A204.1 (cell line): ENCODE measurements around the gene TNFRSF18.

Source experiments
- FAIRE-seq: peaks from 2 replicates; lab custom pipeline; 2012; peaks lifted over from hg19 to GRCh38; lab: Jason Lieb, UNC

The TNFRSF18 gene

DNA sequence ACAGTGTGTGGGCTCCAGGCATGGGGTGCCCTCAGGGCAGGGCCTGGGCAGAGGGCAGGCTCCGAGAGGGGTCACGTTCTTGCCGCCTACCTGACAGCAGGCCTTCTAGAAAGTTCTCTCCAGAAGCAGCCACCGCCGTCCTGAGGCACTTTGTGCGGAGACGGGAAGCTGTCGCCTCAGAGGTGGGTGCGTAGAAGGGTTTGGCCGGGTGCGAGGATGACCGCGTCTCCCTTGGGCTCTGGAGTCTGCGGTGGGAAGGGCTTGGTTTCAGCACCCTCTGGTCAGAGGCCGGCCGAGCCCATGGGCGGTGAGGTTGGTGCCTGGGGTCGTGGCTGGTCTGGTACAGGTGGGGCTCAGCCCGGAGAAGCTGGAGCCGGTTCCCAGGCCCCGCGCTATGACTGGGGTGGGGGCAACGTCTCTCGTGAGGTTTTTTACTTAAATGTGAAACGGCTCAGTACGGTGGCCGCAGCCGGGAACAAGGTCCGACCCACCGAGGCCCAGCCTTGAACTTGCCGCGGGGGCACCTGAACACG lies 42.8 kb downstream of the TNFRSF18 start:
- no peak for FAIRE-seq

DNA sequence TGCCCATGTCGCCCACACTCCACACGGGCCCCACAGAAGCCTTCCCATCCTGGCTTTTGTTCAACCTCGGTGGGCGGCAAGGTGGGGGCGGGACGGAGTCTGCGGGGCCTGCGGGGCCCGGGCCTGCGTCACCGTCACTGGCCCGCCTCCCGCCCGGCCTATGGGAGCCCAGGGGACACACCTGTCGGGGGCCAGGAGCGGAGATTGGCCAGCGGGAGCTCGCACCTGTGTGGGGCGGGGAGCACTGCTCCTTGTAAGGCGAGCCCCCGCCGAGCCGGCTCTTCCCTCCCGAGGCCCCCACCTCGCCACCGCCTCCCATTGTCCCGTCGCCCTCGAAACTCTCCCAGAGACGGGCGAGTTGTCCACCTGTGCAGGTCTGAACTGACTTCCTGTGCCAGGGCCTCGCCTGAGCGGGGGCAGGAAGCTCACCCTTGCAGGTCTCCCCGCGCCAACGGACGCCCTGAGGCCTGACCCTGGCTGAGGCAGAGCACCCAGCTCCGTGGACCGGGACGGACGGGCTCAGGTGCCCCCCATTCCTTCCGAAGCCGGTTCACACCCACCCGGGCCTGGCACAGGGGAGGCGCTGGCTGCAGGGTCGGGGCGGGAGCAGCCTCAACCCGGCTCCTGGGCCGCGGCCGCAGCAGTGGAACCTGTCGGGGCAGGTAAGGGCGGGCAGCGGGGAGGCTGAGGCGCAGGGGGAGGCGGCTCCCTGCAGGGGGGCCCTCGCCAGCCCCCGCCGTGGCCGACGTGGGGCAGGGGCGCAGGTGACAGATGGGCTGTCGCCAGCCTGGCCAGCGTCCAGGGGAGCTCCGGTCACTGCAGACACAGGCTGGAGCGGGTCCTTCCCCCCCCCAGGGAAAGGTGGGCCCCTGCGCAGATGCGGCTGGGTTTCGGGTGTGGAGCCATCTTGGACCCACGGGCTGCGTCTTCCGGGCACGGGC lies 43.5 kb downstream of the TNFRSF18 start:
- FAIRE-seq, result no peak

DNA sequence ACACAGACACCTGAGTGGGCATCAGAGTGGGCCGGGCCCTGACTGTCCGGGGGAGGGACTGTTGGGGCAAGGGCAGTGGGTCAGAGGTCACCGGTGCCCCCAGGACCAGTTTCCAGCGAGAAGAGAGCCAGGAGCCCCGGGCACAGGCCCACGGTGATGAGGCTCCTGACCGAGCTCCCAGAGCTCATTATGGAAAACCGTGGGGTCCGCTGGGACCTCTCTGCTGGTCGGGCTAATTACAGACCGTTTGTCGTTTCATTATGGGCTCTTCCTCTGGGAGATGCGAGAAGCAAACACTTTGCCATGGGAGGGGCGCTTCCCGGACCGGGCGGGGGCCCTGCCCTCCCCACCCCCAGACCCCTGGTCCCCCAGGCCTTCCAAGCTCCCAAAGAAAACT lies 44.7 kb downstream of the TNFRSF18 start:
- FAIRE-seq, result no peak

- FAIRE-seq, result no peak
These were observed 45.2 kb downstream of the TNFRSF18 start for GRCh38 chr1:1161078-1161682.

DNA sequence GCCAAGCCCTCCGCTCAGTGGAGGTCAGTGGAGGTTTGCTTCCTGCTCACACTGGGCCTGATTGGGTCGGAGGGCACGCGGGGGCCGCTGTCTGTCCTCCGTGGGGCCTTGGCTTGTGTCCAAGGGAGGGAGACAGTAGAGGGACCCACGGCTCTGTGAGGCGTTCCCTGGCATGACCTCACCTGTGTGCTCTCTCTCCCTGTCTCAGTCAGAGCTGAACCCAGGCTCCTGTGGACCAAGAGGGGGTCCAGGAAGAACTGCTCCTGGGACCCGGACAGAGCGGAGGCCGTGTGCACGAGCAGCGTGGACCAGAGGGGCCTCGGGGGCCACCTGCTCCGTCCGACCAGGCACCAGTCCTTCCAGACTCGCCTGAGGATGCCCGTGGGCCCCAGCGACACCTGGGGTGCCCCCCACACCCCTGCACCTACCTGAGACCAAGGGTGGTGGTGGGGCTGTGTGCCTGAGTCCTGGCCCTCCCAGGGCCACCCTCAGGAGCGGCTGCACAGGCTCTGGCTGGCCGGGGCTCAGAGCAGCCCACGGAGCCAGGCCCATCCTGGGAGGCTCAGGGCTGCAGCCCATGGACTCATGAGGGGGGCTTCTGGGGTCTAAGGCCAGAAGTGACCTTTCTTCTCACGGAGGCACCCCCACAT lies 46.0 kb downstream of the TNFRSF18 start:
- no peak for FAIRE-seq

DNA sequence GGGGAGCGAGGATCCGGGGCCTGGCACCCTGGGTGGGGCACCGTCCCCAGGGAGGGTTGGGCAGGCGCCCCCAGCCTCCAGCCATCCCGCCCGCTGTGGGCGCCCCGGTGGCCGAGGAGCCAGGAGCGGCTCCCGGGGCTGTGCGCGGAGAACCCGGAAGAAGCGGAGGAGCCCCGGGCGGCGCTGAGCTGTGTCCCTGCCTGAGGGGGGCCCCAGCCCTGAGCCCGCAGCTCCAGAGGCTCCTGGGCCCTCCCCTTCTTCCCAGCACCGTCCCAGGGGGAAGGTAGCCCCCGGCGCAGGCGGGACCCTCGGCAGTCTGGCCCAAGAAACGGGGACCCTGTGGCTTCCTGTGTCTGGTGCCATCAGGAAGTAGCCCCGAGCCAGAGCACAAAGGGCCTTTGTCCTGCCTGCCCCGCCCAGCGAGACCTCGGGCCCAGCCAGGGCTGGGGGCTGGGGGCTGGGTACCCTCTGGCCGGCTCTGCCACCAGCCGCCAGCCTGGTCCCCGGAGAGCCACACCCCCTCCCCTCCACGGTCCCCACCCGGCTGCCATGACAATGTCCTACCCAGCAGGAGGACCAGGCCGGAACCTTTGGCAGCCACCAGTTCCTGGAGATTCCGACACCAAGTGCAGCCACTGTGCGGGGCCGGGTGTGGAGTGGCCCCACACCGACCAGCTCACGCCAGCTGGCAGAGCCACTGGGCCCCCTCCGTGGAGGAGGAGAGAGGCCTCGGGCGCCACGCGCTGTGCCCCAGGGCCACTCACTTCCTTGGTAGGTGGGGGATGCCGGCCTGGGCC lies 48.3 kb downstream of the TNFRSF18 start:
- FAIRE-seq, result no peak

DNA sequence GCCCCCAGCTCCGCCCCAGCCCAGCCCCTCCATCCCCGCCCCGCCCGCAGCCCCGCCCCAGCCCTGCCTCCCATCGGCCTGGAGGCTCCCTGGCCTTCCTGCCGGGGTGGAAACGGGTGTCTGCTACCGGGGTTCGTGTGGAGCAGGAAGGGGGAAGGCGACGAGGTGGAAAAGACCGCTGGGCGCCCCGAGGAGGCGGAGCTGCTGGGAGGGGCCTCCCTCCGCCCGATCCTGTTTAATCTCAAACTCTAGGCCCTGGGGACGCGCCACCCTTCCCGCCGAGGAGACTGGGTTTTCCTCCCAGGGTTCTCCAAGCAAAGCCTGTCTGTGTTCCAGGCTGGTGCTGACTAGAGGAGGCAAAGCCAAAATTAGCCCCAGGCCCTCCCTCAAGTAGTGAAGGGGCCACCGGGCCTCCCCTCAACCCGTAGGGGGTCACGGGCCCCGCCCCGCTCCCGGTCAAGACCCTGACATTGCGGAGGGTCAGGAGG lies 48.9 kb downstream of the TNFRSF18 start:
- FAIRE-seq, result no peak

- FAIRE-seq, result no peak
These were observed 49.4 kb downstream of the TNFRSF18 start for GRCh38 chr1:1157033-1157365.

DNA sequence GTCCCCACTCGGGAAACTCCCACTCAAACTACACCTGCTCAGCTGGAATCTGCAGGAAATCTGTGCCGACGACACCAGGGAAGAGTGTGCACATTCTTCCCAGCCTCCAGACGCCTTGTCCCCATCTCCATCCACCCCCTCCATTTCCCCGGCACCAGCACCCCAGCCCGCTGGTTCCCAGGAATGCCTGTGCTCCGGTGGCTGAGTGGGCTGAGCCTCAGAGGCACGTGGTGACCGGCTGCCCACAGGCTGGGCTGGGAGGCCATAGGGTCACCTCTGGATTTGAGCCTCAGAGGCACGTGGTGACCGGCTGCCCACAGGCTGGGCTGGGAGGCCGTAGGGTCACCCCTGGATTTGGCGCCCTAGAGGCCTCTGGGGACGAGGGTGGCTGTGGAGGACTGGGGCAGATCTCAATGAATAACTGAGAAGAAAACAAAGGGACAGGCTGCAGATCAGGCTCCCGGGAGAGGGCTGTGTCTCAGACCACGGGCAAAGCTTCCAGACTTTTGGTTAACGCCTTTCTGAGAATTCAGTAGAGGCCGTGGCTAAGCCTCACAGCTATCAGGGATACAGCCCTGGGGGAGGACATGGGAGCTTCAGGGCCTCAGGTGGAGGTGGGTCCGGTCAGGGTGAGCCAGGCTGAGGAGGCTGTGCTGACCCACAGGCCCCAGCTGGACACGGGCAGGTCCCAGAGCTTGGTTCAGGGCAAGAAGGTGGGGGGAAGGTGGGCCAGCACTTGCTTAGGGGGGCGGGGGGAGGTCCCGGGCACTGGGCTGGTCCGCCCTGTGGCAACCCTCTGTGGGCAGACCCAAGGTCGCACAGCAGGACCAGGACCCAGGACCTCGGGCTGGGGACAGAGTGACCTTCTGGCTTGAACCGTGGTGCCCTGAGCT lies 50.0 kb downstream of the TNFRSF18 start:
- no peak for FAIRE-seq

DNA sequence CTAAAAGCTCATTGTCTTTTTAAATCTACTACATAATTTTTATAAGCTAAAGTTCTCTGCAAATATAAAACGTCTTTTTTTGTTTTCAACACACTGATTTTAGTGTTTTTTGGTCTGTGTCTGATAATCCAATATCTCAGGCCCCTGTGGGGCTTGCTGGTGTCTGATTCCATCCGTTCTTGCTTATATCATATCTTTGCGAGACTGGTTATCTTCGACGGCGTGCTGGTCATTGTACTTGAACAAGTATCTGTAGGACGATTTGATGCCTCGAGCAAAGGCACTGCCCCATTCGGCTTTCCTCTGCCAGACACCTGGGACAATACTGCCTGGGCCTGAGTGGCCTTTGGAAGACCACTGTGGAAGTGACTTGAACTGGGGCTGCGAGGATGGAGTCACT lies 51.1 kb downstream of the TNFRSF18 start:
- no peak for FAIRE-seq

DNA sequence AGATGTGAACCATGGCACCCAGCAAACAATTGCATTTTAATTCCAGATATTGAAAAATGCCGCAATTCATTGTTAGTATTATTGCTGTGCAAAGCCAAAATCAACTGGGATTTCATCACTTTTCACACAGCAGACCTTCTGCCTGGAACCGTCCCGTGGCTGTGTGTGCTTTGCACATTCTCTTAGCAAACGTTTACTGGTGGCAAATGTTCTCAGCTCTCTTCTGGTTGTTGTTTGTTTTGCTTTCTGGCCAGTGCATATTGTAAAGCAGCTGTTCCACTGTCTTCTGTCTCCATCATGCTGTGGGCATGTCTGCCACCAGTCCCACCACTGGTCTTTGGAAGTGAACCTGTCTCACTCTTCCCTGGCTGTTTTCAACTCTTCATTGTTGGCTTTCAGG lies 52.5 kb downstream of the TNFRSF18 start:
- no peak for FAIRE-seq
